Fibroblast of skin of left quadriceps (primary cell): ENCODE data around the gene CSRNP3.

Source experiments
- DNase-seq, 2 experiments: peaks; one replicate each; pipeline ENCODE4 v3.0.0-alpha.2; 2013; ENCODE audit warnings: low read depth in 2 of 2

Gene CSRNP3

DNA sequence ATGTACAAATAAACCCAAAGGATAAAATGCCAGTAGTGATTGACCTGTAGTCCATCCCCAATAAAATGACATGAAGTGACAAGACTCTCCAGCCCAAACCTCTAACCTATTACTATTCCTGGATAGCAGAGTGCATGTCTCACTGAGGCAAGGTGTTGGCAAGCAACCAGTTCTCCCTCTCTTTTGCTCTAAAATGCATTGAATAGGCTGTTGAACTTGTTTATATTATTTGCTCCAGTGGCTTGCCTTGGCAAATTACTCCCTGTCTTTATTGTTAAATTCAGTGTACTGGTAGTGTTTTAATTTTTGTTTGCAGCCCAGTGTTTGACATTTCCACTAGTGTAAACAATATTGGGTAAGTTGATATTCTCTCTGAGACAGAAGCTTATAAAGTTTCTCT, 70.5 kb downstream of the CSRNP3 start:
- no peak for DNase-seq

GRCh38 chr2:165544897-165545296, 75.4 kb downstream of the CSRNP3 start:
- no peak for DNase-seq

- no peak for DNase-seq
Measured at GRCh38 chr2:165547900-165548299, 78.4 kb downstream of the CSRNP3 start.

GRCh38 chr2:165549619-165550018, 80.1 kb downstream of the CSRNP3 start:
- no peak for DNase-seq

GRCh38 chr2:165558832-165559231, 89.3 kb downstream of the CSRNP3 start:
- DNase-seq, result no peak

GRCh38 chr2:165560377-165560988, 91.0 kb downstream of the CSRNP3 start:
- DNase-seq, result no peak

GRCh38 chr2:165561516-165561915, 92.0 kb downstream of the CSRNP3 start:
- no peak for DNase-seq

DNA sequence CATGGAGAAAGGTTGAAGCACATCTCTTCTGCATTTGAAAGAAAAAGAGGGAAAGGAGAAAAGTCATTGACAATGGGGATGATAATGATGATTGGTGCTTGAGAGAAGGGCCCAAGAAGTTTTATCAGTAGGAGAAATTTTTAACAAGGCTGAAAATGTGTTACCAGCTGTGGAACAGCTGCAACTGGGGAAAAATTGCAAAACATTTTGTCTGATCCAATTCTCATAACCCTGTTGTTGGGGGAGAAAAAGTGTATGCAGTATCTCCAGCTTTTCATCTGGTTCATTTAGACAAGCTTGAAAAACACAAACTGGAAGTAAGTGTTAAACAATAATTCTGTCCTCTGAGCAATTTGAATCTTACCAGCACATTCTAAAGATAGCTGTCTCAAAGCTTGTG, 92.7 kb downstream of the CSRNP3 start:
- no peak for DNase-seq

- no peak for DNase-seq
Measured at GRCh38 chr2:165563468-165564225, 94.1 kb downstream of the CSRNP3 start.

GRCh38 chr2:165566008-165566407, 96.5 kb downstream of the CSRNP3 start:
- DNase-seq, result no peak

DNA sequence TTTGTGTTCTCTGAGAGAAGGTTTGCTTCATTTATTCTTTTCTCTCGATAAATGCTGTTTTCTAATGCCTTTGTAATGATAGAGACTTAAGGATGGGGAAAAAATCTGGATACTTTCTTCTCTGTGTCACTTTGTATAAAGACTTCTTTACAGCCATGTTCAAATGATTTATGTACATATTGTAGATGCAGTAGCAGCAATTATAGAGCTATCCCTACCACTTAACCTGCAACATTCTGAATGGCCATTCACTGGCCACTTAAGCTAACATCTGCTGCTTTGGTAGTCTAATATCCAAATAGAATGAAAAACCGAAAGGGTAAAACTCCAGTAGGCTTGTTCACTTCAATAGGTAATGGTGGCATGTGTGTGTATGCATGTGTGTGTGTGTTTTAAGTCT, 97.8 kb downstream of the CSRNP3 start:
- no peak for DNase-seq

DNA sequence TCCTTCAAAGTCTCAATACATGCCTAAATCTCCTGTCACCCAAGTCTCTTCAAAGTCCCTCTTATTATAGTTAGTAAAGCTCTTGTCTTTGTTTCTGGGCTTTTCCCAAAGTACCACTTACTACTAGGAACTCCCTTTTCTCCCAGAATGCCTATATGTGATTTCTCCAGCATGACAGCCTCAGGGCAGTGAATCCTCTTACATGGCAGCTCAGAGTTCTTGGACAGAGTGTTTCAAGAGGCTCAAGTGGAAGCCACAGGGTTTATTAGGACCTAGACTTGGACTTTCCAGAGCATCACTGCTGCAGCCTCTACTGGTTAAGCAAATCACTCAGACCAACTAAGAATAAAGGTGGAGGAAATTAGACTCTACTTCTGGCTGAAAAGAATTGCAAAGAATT, 98.9 kb downstream of the CSRNP3 start:
- DNase-seq, result no peak

- DNase-seq, result no peak
Measured at GRCh38 chr2:165571477-165571876, 102.0 kb downstream of the CSRNP3 start.

DNA sequence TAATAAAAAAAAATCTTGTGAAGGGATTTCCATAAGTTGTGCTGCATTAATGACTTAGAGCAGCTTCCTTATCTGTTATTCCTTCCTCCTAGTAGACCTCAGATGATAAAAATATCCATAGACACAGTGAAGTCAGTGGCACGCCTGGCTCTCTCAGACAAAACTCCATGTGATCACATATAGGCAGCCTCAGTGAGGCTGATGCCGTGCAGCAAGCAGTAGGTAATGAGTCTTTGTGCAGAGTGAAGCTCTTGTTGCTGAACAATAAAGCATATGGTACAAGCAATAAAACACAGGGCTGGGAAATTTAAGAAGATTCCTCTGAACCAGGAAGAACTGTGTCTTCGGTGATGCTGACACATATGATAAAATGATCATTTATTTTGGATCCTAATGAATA, 102.7 kb downstream of the CSRNP3 start:
- no peak for DNase-seq

GRCh38 chr2:165573534-165574461, 104.3 kb downstream of the CSRNP3 start:
- no peak for DNase-seq

GRCh38 chr2:165575044-165575615, 105.6 kb downstream of the CSRNP3 start:
- DNase-seq, result no peak

GRCh38 chr2:165576409-165577154, 107.1 kb downstream of the CSRNP3 start:
- DNase-seq, result peak; percentile 36 to 37

- no peak for DNase-seq
Measured at GRCh38 chr2:165582409-165582808, 112.9 kb downstream of the CSRNP3 start.

DNA sequence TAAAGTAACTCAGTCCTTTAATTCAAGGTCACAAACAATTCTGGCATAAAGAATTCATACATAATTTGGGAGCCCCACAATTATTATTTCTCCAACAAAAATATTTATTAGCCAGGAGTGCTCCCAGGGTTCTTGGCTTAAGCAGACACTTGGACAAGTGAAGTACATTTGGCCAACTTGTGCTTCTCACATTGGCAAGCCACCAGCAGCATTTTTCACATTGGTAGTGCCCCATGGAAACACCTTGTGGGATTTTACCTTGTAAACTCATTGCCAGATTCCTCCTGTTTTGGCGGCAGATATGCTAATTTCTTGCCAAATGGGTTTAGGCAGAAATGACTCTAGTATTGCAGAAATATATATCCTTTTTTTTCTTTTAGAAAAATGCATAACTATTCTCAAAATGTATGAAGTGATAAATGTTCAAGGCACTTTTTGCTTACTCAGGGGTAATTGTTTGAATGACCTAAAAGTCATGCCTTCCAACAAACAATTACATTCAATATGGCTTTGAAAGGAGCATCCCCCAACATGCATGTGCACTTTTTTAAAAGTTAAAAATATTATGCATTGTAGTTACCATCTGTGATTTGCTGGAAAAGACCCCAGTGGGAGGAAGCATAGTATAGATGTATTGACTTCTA, 113.5 kb downstream of the CSRNP3 start:
- DNase-seq, result no peak

DNA sequence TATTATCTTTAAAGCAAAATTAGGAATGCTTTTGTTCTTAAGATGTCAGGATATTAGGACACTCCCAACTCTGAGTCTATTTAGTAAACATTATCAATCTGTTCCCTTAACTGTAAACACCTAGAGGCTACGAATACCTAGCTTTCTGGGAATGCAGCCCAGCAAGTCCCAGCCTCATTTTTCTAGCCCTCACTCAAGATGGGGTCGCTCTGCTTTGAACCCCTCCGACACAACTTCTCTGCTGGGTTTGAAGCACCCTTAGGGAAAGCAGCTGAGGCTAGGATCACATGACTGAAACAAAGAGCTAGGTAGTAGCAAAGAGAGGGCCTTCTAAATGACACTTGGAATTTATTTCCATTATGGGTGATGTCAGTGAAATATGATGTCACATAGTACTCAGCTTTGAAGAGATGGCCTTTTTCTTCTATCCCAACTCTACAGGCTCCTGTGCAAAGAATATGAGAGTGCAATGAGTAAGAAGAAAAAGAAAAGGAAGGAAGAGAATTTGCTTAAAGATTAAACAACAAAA, 114.7 kb downstream of the CSRNP3 start:
- DNase-seq, result no peak

DNA sequence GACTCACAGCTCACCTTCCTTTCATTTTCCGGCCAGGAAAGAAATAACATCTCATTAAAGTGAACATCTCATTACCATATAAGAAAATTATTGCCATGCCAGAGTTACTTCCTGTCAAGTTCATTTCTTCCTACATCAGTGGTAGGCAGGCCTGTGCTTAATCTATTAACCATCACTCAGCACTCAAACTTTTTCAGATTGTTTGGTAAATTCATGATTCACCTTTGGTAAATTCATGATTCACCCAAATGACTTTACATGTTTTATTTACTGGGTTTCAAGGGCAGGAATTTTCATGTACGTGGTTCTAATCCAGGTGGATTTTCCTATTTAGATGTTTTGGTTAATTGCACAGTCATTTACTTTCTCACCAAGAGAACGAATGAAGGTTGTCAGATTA, 116.5 kb downstream of the CSRNP3 start:
- DNase-seq, result no peak
